Keratinocyte (primary cell): Measurements from ENCODE around the gene MZT2B. TPM values are rescaled to one million over a fixed set of nuclear protein-coding genes. Genes with fewer than 3 reads are reported as not detected.
"Not testable (repeated sequence)": the region's sequence is repeated elsewhere in the genome, so short reads cannot be mapped to it uniquely, and the experiment has no call there.

Experiments
- DNase-seq: peaks from one replicate; pipeline ENCODE4 v3.0.0-alpha.2; 2011; ENCODE audit warnings: low read depth, missing footprints, low spot score
- FAIRE-seq: peaks from 2 replicates; lab custom pipeline; 2011; peaks lifted over from hg19 to GRCh38; lab: Jason Lieb, UNC
- H2AFZ ChIP-seq: 2 replicates; pipeline ENCODE4 v1.6.0; 2012; ENCODE audit warnings: low read length, control low read depth, inconsistent platforms; ENCODE audit not compliant: control insufficient read depth
- H3K27ac ChIP-seq: 2 replicates; pipeline ENCODE4 v1.5.1; 2011; ENCODE audit warnings: low read length; ENCODE audit not compliant: control insufficient read depth, insufficient read depth
- H3K27me3 ChIP-seq: 3 replicates; pipeline ENCODE4 v1.6.0; 2011; ENCODE audit warnings: low read length; ENCODE audit not compliant: control insufficient read depth, insufficient read depth; ENCODE audit errors: extremely low read depth
- H3K36me3 ChIP-seq, 2 experiments: 2 replicates in 1 of 2; 3 replicates in 1 of 2; pipeline ENCODE4 v1.5.1; 2011; ENCODE audit warnings: low read length in 2 of 2, mild to moderate bottlenecking in 1 of 2; ENCODE audit not compliant: control insufficient read depth in 2 of 2, insufficient read depth in 2 of 2; ENCODE audit errors: extremely low read depth in 1 of 2
- H3K4me1 ChIP-seq: 3 replicates; pipeline ENCODE4 v1.5.1; 2011; ENCODE audit warnings: low read length; ENCODE audit not compliant: control insufficient read depth, insufficient read depth; ENCODE audit errors: extremely low read depth
- H3K4me2 ChIP-seq: 3 replicates; pipeline ENCODE4 v1.6.0; 2011; ENCODE audit warnings: low read depth, low read length; ENCODE audit not compliant: control insufficient read depth, insufficient read depth; ENCODE audit errors: extremely low read depth
- H3K4me3 ChIP-seq, 3 experiments: fragments of 200-600 bp in 1 of 3; sonication (generic) in 1 of 3; 2 replicates in 2 of 3; 3 replicates in 1 of 3; pipeline ENCODE4 v1.5.1; 2011 to 2016; ENCODE audit warnings: low read length in 3 of 3, mild to moderate bottlenecking in 3 of 3, control low read depth in 2 of 3, inconsistent platforms in 1 of 3, low read depth in 1 of 3, mixed read lengths in 1 of 3, mixed run types in 1 of 3, moderate library complexity in 1 of 3; ENCODE audit not compliant: control insufficient read depth in 2 of 3, insufficient read depth in 2 of 3; ENCODE audit errors: extremely low read depth in 1 of 3
- H3K79me2 ChIP-seq: 2 replicates; pipeline ENCODE4 v1.6.0; 2012; ENCODE audit warnings: low read length; ENCODE audit not compliant: control insufficient read depth, insufficient read depth
- H3K9ac ChIP-seq: 3 replicates; pipeline ENCODE4 v1.6.0; 2011; ENCODE audit warnings: low read length; ENCODE audit not compliant: control insufficient read depth, insufficient read depth; ENCODE audit errors: extremely low read depth
- H3K9me1 ChIP-seq: 3 replicates; pipeline ENCODE4 v1.6.0; 2011; ENCODE audit warnings: low read length; ENCODE audit not compliant: control insufficient read depth, insufficient read depth; ENCODE audit errors: extremely low read depth
- H3K9me3 ChIP-seq: 2 replicates; pipeline ENCODE4 v1.5.1; 2012; ENCODE audit warnings: low read depth, low read length; ENCODE audit not compliant: control insufficient read depth
- H4K20me1 ChIP-seq: 3 replicates; pipeline ENCODE4 v1.6.0; 2011; ENCODE audit warnings: low read length; ENCODE audit not compliant: control insufficient read depth, insufficient read depth; ENCODE audit errors: extremely low read depth
- dilution Hi-C: fragments of 300-500 bp; cut with MboI; formaldehyde crosslinking; loops from one replicate; pipeline ENCODE4 v1.7.0; 2020; ENCODE audit warnings: low sequenced_read_pairs; ENCODE audit not compliant: extremely low pct_ligation_motif_present
- polyA plus RNA-seq, 5 experiments: library from polyadenylated mRNA; depleted of rRNA in 3 of 5; stranded (reverse) in 3 of 5; stranded (forward) in 1 of 5; unstranded in 1 of 5; fragments of >200 nt; gene quantifications; 1 replicate in 1 of 5; 2 replicates in 3 of 5; 3 replicates in 1 of 5; pipeline versions ENCODE4 v1.2.1 to v1.2.3, GENCODE V29; 2011 to 2012; ENCODE audit warnings: missing spikeins in 2 of 5, low read depth in 1 of 5, low replicate concordance in 1 of 5

Gene MZT2B
- polyA plus RNA-seq, 1 donor (not counting 4 experiments of a cell fraction or from before 2014, with no cell fraction given), result 133 TPM

GRCh38 chr2:130203150-130203549 is 21.1 kb downstream of the MZT2B start:
- H4K20me1 ChIP-seq, H2AFZ ChIP-seq, H3K4me2 ChIP-seq, H3K79me2 ChIP-seq, H3K9me3 ChIP-seq, dilution Hi-C loops, H3K4me3 ChIP-seq, H3K27ac ChIP-seq, H3K9ac ChIP-seq, H3K9me1 ChIP-seq, H3K4me1 ChIP-seq, DNase-seq, H3K27me3 ChIP-seq, FAIRE-seq, H3K36me3 ChIP-seq: not testable (repeated sequence)

DNA sequence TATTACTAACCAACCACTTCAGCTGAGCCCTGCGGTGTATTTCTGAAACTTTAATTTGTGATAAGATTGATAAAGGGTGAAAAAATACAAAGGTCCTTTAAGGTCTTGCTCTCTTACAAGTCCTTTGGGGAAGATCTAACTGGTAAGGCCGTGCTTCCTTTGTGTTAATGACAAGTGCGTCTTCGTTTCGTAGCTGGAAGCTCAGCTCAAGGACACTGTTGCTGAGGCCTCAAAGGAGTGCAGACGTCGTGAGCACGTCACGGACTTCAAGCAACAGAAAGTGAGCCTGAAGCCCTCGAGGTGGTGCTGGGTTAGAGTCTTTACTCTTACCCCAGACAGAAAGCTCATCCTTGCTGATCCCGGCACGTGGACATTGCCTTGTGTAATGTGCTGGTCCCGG is 25.0 kb downstream of the MZT2B start:
- H4K20me1 ChIP-seq, H3K9ac ChIP-seq, dilution Hi-C loops, H3K4me1 ChIP-seq, H3K27me3 ChIP-seq, H3K79me2 ChIP-seq, DNase-seq, H2AFZ ChIP-seq, H3K9me3 ChIP-seq, H3K27ac ChIP-seq, H3K4me3 ChIP-seq, H3K9me1 ChIP-seq, H3K36me3 ChIP-seq, FAIRE-seq, H3K4me2 ChIP-seq: not testable (repeated sequence)

GRCh38 chr2:130219147-130219546 is 37.1 kb downstream of the MZT2B start:
- H2AFZ ChIP-seq, H3K9me3 ChIP-seq, dilution Hi-C loops, H3K27ac ChIP-seq, DNase-seq, H3K4me1 ChIP-seq, H3K9me1 ChIP-seq, H3K36me3 ChIP-seq, H4K20me1 ChIP-seq, H3K79me2 ChIP-seq, H3K4me3 ChIP-seq, H3K9ac ChIP-seq, H3K4me2 ChIP-seq, H3K27me3 ChIP-seq, FAIRE-seq: not testable (repeated sequence)

DNA sequence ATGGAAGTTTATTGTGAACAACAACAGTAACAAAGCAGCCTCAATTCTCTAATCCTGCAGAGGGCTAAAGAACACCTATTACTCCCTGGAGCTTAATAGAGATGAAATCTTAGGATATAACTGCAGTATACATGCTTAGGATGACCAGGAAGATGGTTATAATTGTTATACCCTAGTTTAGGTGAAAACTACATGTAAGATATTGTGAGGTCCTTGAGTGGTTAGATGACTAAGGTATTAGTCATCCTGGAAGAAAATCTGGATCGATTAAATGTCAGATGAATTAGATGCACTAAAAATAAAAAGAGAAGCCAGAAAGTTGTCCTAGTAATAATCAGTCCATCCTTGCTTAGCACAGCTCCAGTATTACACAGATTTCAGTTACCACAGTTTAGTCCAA is 38.4 kb downstream of the MZT2B start:
- dilution Hi-C loops, result not testable (repeated sequence)

GRCh38 chr2:130222523-130222922 is 40.5 kb downstream of the MZT2B start:
- H3K27ac ChIP-seq, H3K9ac ChIP-seq, H3K79me2 ChIP-seq, H3K27me3 ChIP-seq, H3K4me1 ChIP-seq, H3K4me3 ChIP-seq, H2AFZ ChIP-seq, dilution Hi-C loops, H3K4me2 ChIP-seq, H4K20me1 ChIP-seq, H3K9me3 ChIP-seq, H3K36me3 ChIP-seq, DNase-seq, FAIRE-seq, H3K9me1 ChIP-seq: not testable (repeated sequence)

More for the DNA sequence above, 38.4 kb downstream of the MZT2B start:
- not testable (repeated sequence) for H3K36me3 ChIP-seq, H3K4me3 ChIP-seq, H3K27me3 ChIP-seq, H3K4me2 ChIP-seq, H3K9me1 ChIP-seq, H3K4me1 ChIP-seq, FAIRE-seq, H3K79me2 ChIP-seq, H4K20me1 ChIP-seq, H3K27ac ChIP-seq, H2AFZ ChIP-seq, H3K9ac ChIP-seq, DNase-seq, H3K9me3 ChIP-seq
